K562 (cell line): ENCODE measurements around the gene FLAD1. TPM values are rescaled to one million over a fixed set of nuclear protein-coding genes. Genes with fewer than 3 reads are reported as not detected.

Experiments
- ATAC-seq: fragments of 200-7000 bp; cut with Tn5 transposase; 3 replicates; pipeline ENCODE4 v1.9.1; 2020; ENCODE audit warnings: moderate library complexity
- BruUV-seq: library from RNA; stranded (reverse); fragments of 400-500 nt; replicated peaks from 2 replicates; lab custom pipeline; 2021; lab: Mats Ljungman, UMichigan
- CTCF ChIA-PET: fragments of 300-600 bp; formaldehyde crosslinking; extraction: SDS; loops from one replicate; lab custom pipeline; 2021; ENCODE audit warnings: low intra/inter-chr PET ratio; lab: Yijun Ruan, JAX
- POLR2A ChIA-PET: fragments of 300-600, 350-650 bp; sonication (Branson Sonifier 250); formaldehyde crosslinking; extraction: SDS; loops from one replicate; lab custom pipeline; 2021; ENCODE audit warnings: antibody characterized with exemption, inconsistent platforms; lab: Yijun Ruan, JAX
- DNase-seq, 4 experiments: peaks; one replicate each; pipeline versions ENCODE4 v3.0.0 to v3.0.0-alpha.2; 2011 to 2018; ENCODE audit warnings: low spot score in 3 of 4, mixed read lengths in 3 of 4; ENCODE audit errors: extremely low read depth in 1 of 4
- FAIRE-seq: peaks from 2 replicates; lab custom pipeline; 2011; peaks lifted over from hg19 to GRCh38; lab: Jason Lieb, UNC
- H2AFZ ChIP-seq: 2 replicates; pipeline ENCODE4 v1.6.0; 2011; ENCODE audit warnings: low read depth, low read length, control low read depth, inconsistent platforms
- H3K27ac ChIP-seq: fragments of 200-600 bp; 3 replicates; pipeline ENCODE4 v1.8.0; 2011; ENCODE audit warnings: low read depth, mild to moderate bottlenecking, control low read depth, inconsistent platforms, low read length, moderate library complexity, mixed read lengths; ENCODE audit errors: extremely low read depth
- H3K27me3 ChIP-seq, 2 experiments: fragments of 300-600 bp in 1 of 2; 2 replicates in 1 of 2; 3 replicates in 1 of 2; pipeline versions ENCODE4 v1.6.0 to v1.8.0; 2011; ENCODE audit warnings: inconsistent platforms in 2 of 2, low read length in 2 of 2, mild to moderate bottlenecking in 1 of 2, mixed read lengths in 1 of 2, moderate library complexity in 1 of 2; ENCODE audit not compliant: control insufficient read depth in 2 of 2, insufficient read depth in 2 of 2
- H3K36me3 ChIP-seq: fragments of 300-600 bp; 3 replicates; pipeline ENCODE4 v1.8.0; 2011; ENCODE audit warnings: mild to moderate bottlenecking, low read length, inconsistent platforms; ENCODE audit not compliant: control insufficient read depth, insufficient read depth
- H3K4me1 ChIP-seq, 2 experiments: fragments of 200-600 bp in 1 of 2; replicated peaks in 1 of 2; 2 replicates in 1 of 2; 3 replicates in 1 of 2; pipeline versions ENCODE4 v1.5.1 to v1.8.0; 2011; ENCODE audit warnings: inconsistent platforms in 2 of 2, low read length in 2 of 2, mild to moderate bottlenecking in 1 of 2, mixed read lengths in 1 of 2, moderate library complexity in 1 of 2; ENCODE audit not compliant: control insufficient read depth in 2 of 2, insufficient read depth in 2 of 2
- H3K4me2 ChIP-seq: 2 replicates; pipeline ENCODE4 v1.6.1; 2011; ENCODE audit warnings: low read length, control low read depth, inconsistent platforms, mixed read lengths; ENCODE audit not compliant: insufficient read depth
- H3K4me3 ChIP-seq: fragments of 200-600 bp; sonication (generic), shearing (Covaris generic); 2 replicates; pipeline ENCODE4 v1.5.1; 2016; ENCODE audit warnings: control low read depth, inconsistent platforms
- H3K79me2 ChIP-seq: fragments of 200-600 bp; 3 replicates; pipeline ENCODE4 v1.8.0; 2011; ENCODE audit warnings: low read length, inconsistent platforms; ENCODE audit not compliant: control insufficient read depth, insufficient read depth
- H3K9ac ChIP-seq, 2 experiments: 2 replicates each; pipeline versions ENCODE4 v1.6.0 to v1.6.1; 2011; ENCODE audit warnings: low read depth in 2 of 2, low read length in 2 of 2, control low read depth in 1 of 2, inconsistent platforms in 1 of 2, mild to moderate bottlenecking in 1 of 2, mixed read lengths in 1 of 2; ENCODE audit not compliant: insufficient read depth in 1 of 2
- H3K9me1 ChIP-seq: one replicate; pipeline ENCODE4 v1.6.0; 2011; ENCODE audit warnings: inconsistent platforms, mild to moderate bottlenecking, low read length, moderate library complexity; ENCODE audit not compliant: control insufficient read depth, insufficient read depth
- H3K9me3 ChIP-seq: replicated peaks from 2 replicates; pipeline ENCODE4 v1.5.1; 2011; ENCODE audit warnings: low read depth, low read length, inconsistent platforms; ENCODE audit not compliant: control insufficient read depth, insufficient read depth
- H4K20me1 ChIP-seq: replicated peaks from 2 replicates; pipeline ENCODE4 v1.6.1; 2011; ENCODE audit warnings: low read length, inconsistent platforms, mixed read lengths; ENCODE audit not compliant: control insufficient read depth, insufficient read depth
- ARHGAP35 ChIP-seq: fragments of 450-650 bp; IDR thresholded peaks from 2 replicates; pipeline ENCODE4 v1.6.1; 2018; ENCODE audit not compliant: partially characterized antibody
- CTBP1 ChIP-seq: fragments of 450-650 bp; IDR thresholded peaks from 2 replicates; pipeline ENCODE4 v1.6.1; 2016; ENCODE audit warnings: borderline replicate concordance
- ETV1 ChIP-seq: fragments of 450-650 bp; conservative IDR thresholded peaks from 2 replicates; pipeline ENCODE4 v1.6.1; 2016; ENCODE audit warnings: missing genetic modification characterization, control low read depth, low read depth, missing compliant biosample characterization
- FOXJ2 ChIP-seq: fragments of 200-800 bp; sonication (Bioruptor generic); IDR thresholded peaks from 2 replicates; pipeline ENCODE4 v1.6.1; 2016; ENCODE audit warnings: missing genetic modification characterization, missing compliant biosample characterization
- FOXK2 ChIP-seq, 2 experiments: fragments of 450-650 bp; IDR thresholded peaks in 1 of 2; conservative IDR thresholded peaks in 1 of 2; 2 replicates each; pipeline ENCODE4 v1.6.1; 2016; ENCODE audit warnings: low read depth in 2 of 2, mild to moderate bottlenecking in 1 of 2
- GABPA ChIP-seq: fragments of 200-800 bp; sonication (Bioruptor generic); conservative IDR thresholded peaks from 2 replicates; pipeline ENCODE4 v1.6.1; 2016; ENCODE audit warnings: low read depth, missing genetic modification characterization, missing compliant biosample characterization
- NRF1 ChIP-seq, 2 experiments: fragments of 450-650 bp; IDR thresholded peaks in 1 of 2; conservative IDR thresholded peaks in 1 of 2; 2 replicates each; pipeline ENCODE4 v1.6.1; 2014; ENCODE audit warnings: mild to moderate bottlenecking in 2 of 2
- RFX1 ChIP-seq: fragments of 450-650 bp; IDR thresholded peaks from 2 replicates; pipeline ENCODE4 v1.6.1; 2016; ENCODE audit warnings: mild to moderate bottlenecking, moderate library complexity
- RREB1 ChIP-seq: fragments of 250-450 bp; sonication (Bioruptor Pico); IDR thresholded peaks from 2 replicates; pipeline ENCODE4 v1.4.0; 2020
- TSC22D4 ChIP-seq: fragments of 450-650 bp; IDR thresholded peaks from 2 replicates; pipeline ENCODE4 v1.6.1; 2016; ENCODE audit warnings: missing genetic modification characterization, missing biosample characterization, control low read depth
- ZBTB11 ChIP-seq, 3 experiments: fragments of 200-800 bp in 1 of 3; fragments of 250-450 bp in 1 of 3; fragments of 450-650 bp in 1 of 3; sonication (Bioruptor Pico) in 1 of 3; sonication (Bioruptor generic) in 1 of 3; formaldehyde crosslinking in 1 of 3; IDR thresholded peaks; 2 replicates each; pipeline versions ENCODE4 v1.6.1 to v1.8.0; 2016 to 2022; ENCODE audit warnings: mild to moderate bottlenecking in 2 of 3, missing genetic modification characterization in 2 of 3, missing compliant biosample characterization in 1 of 3, moderate library complexity in 1 of 3
- WGBS: fragments of 100-300 bp; shearing (Covaris generic); methylation state at CpG from one replicate; pipeline ENCODE4 v1.1.6; 2016; ENCODE audit warnings: low coverage, mixed read lengths; ENCODE audit not compliant: insufficient coverage; ENCODE audit errors: missing lambda C conversion rate; 5-methylcytosine and 5-hydroxymethylcytosine counted together
- in situ Hi-C: fragments of 300-500 bp; cut with MboI; formaldehyde crosslinking; loops from 4 replicates; pipeline ENCODE4 v1.15.0; 2018; ENCODE audit warnings: inconsistent platforms, mixed read lengths
- intact Hi-C: fragments of 100-400 bp; cut with micrococcal nuclease; formaldehyde crosslinking; loops from 2 replicates; pipeline ENCODE4 v1.14.2; 2022
- polyA plus RNA-seq, 8 experiments: library from polyadenylated mRNA; depleted of rRNA in 4 of 8; stranded (reverse) in 5 of 8; unstranded in 3 of 8; fragments of >200 nt; fragmentation: Nextera tagmentation in 2 of 8; fragmentation: Illumina TruSeq in 1 of 8; extraction: Ambion mirVana in 2 of 8; extraction: Trizol in 1 of 8; gene quantifications; 2 replicates each; pipeline versions ENCODE4 v1.2.1 to v1.2.3, GENCODE V29; 2011 to 2014; ENCODE audit warnings: inconsistent platforms in 1 of 8, missing spikeins in 1 of 8
- total RNA-seq, 7 experiments: library from RNA; depleted of rRNA in 6 of 7; stranded (reverse); fragments of >200 nt in 6 of 7; fragmentation: Illumina TruSeq in 2 of 7; extraction: Trizol in 2 of 7; gene quantifications; 2 replicates each; pipeline versions ENCODE4 v1.2.1 to v1.2.3, GENCODE V29; 2011 to 2021; ENCODE audit warnings: low replicate concordance in 1 of 7

Gene FLAD1
- total and polyA plus RNA-seq, 9 of the 15 experiments (the other 6 are each of a cell fraction or from before 2014, with no cell fraction given) = 24.9 to 85.8 (median 67.0) TPM

- Histone ChIP-seq H2AFZ (peak overlapping the region; percentile 91), H3K4me3 (peak overlapping the region; percentile 50), H3K4me2 (peak overlapping the region; percentile 90), H3K9ac (peak overlapping the region; percentile 62 to 85; a peak in 3 of 4 replicates), H3K36me3 (peaks cover 22% of the 10 kb centered on the region; the same call in 2 of the 3 replicates), H3K27me3 (no peaks in the 10 kb centered on the region), H3K27ac (peak overlapping the region; percentile 63; the same call in 1 of the 3 replicates), H3K9me3 (no peaks in the 10 kb centered on the region), H3K4me1 (peaks cover 31 to 48% of the 10 kb centered on the region in 2 experiments), H4K20me1 (no peaks in the 10 kb centered on the region), H3K79me2 (peaks cover 12% of the 10 kb centered on the region), H3K9me1 (no peaks in the 10 kb centered on the region)
- in situ Hi-C loops (loop anchor here (5.0 kb wide), 1 partner anchor 107 kb away; the partner anchor contains the start of gene EFNA4), intact Hi-C loops (loop anchor here (2.0 kb wide), 1 partner anchor 40 kb away; no protein-coding TSS in a partner anchor)
- DNase-seq (peak; percentile 67 to 75 (median 71)), FAIRE-seq (peak; percentile 74), ATAC-seq (peak; percentile 65)
- CTCF ChIA-PET = interaction anchor here (1.0 to 2.4 kb wide), 3 partner anchors 40 to 62 kb away, joined by 3 to 11 read pairs (median 4); no protein-coding TSS in a partner anchor
- POLR2A ChIA-PET = interaction anchor here (0.5 to 4.8 kb wide), 19 partner anchors 9 to 445 kb away, joined by 3 to 20 read pairs (median 4); partner anchors contain the start of genes CKS1B, FLAD1, LENEP and PMVK
- 1% methylated on average over 4 of the region's 4 CpGs for WGBS
- BruUV-seq = no TSS peak
- no peak for TF ChIP-seq TSC22D4
- peak; percentile 95 for TF ChIP-seq RFX1
- TF ChIP-seq FOXK2 (conservative IDR thresholded peaks at IDR 0.05 in 1 of 2, IDR thresholded peaks at IDR 0.05 in 1 of 2; ENCODE audit: low read depth in 2 of 2) = peak; percentile 67 to 82; a peak in 3 of 4 replicates
- TF ChIP-seq ZBTB11 (CRISPR knock-in tag; IDR thresholded peaks at IDR 0.05) = peak in 1 of 3 experiments; percentile 43; a peak in 1 of 6 replicates
- peak; percentile 69; the same call in 1 of the 2 replicates for TF ChIP-seq RREB1
- peak; percentile 16 for TF ChIP-seq ARHGAP35
- peak; percentile 82 for TF ChIP-seq FOXJ2 (tag)
- TF ChIP-seq GABPA (tag) = peak; percentile 63
- TF ChIP-seq NRF1 (conservative IDR thresholded peaks at IDR 0.05 in 1 of 2, IDR thresholded peaks at IDR 0.05 in 1 of 2) = peak; percentile 15 to 25; a peak in 1 of 4 replicates
- TF ChIP-seq ETV1 (tag) = peak; percentile 84
- peak; percentile 96 for TF ChIP-seq CTBP1
Observed at GRCh38 chr1:154955039-154955717, 28.0 kb upstream of the FLAD1 start.
